Inferior parietal cortex (tissue), 1 donor: ENCODE results near the gene UBE2L5.

Experiments
- DNase-seq: peaks from one replicate; pipeline ENCODE4 v3.0.0-alpha.2; 2016; ENCODE audit errors: extremely low spot score

Gene UBE2L5

DNA sequence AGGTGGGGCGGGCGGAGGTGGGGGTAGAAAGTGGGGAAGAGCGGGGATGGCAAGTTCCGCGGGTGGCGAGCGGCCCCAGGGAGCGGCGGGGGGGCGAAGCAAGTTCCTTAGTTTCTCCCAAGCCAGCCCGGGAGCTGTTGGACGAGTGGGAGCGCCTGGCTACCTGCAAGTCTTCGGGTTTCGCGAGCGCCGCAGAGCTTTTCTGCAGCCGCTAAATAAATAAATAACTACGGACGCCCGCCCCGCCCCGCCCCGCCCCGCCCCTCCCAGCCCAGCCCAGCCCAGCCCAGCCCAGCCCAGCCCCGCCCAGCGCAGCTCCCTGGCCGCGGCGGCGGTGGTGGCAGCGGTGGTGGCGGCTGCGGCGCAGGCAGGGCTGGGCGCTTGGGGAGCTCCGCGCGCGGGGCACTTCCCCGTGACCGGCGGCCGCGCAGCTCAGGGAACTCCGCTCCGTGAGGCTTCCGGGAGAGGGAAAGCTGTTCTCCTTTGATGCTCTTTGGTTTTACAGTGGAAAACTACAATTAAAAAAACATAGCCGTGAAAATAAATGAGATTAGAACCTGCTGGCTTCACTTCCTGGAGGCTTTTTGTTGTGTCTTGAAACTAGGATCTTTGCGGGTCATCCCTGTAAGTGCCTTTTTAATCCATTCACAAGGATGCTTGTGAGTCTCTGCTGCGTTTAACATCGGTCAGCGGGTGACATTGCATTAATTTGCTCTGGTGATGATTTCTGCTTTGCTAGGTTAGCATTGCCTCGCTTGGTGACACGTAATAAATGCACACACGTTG lies at the start of gene UBE2L5:
TSS of gene UBE2L5 (plus strand) at position 440 of the 786 bp plus-strand sequence. CDS start 5,498 bp downstream, outside the sequence.
- peak; percentile 56 for DNase-seq

DNA sequence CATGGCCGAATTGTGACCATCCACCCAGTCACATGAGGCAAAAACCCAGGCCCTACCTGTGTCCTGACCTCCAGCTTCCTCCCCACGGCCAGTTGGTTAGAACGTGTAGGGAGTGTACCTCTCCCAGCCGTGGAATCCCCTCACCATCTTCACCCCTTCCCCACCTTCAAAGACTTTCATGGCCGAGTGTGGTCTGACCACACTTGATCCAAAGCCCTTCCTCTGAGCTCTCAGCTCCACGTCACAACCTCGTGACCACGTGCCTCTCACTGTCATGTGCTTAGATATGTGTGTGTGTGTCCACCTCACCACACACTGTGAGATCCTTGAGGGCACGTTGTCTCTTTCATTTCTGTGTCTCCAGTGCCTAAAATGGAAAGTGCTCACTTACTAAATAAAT lies 48.6 kb upstream of the UBE2L5 start:
- no peak for DNase-seq

DNA sequence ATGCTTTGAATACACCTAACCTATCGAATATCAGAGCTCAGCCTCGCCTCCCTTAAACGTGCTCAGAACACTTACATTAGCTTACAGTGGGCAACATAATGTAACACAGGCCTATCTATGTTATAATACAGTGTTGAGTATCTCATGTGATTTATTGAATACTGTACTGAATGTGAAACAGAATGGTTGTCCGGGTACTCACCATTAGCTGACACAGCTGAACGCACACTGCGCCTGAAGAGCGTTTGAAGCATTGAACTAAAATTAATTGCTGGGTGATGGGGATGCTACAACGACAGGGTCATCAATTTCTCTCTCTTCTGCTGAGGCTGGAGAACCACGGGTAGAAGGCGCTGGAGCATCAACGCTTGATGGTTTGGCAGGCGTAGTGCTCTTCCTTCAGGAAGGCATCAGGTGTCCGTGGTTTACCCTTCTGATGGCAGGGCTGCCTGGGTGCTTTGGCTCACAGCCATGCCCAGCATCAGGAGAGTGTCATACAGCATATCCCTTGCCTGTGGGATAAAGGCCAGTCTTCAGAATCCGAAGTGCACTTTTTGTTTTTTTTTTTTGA lies 46.9 kb upstream of the UBE2L5 start:
- no peak for DNase-seq

DNA sequence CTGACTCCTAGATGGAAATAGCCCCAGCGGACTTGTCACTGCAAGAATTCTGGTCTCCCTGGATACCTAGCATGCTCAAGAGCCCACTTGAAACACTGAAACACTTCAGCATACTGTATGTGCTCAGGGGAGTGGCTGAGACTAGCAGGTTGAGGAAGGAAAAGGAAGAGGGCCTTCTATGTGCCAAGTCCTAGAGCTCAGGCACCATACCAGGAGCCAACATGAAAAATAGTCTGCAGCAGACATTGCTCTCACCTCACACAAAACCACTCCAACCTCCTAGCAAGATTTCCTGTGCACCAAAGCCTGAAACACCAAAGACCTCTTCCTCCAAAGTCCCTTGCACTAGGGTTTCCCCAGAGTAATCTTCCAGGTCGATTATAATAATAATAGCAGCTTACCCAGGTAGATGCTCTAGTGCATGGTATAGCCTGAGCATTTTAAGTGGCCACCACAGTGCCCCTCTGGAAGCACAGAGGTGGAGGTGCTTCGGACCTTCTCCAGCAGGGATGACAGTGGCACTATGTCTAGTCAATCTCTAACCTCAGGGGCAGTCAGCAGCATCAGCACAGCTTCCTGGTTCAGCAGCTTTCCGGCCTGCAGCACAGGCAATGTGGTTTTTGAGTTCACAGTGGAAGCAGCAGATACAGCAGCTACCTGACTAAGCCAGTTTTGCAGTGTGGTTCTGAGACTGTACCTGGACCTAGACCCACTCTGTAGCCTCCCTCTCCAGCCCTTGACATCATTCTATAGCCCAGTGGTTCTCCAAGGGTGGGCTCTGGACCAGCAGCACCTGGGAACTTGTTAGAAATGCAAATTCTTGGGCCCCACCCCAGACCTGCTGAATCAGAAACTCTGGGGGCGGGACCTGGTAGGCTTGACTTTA lies 45.6 kb upstream of the UBE2L5 start:
- no peak for DNase-seq

DNA sequence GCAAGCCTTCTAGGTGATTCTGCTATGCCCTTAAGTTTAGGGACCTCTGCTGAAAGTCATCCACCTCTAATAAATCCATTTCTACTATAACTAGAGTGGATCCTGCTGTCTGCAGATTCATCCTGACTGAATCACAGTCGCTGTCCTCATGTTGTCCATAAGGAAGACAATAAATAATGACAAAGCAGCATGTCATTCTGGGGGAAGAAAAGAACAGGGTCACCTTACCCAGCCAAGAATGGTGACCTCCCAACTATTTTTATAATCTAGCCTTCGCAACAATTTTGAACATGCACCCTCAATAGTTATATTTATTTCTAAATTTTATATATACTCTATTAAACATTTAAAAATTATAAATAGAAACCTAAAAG lies 45.0 kb upstream of the UBE2L5 start:
- no peak for DNase-seq

DNA sequence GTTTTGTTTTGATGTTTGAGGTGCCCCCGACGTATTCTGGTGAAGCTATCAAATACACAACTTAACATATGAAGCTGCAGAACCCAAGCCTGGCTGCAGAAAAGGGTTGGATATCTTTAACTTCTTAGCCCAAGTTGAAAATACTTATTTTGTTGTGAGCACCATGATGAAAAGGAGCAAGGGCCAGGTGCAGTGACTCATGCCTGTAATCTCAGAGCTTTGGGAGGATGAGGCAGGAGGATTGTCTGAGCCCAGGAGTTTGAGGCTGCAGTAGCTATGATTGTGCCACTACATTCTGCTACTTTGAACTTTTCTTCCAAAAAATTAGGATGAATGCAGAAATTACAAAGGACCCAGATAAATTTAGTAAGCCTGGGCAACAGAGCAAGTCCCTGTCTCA lies 44.1 kb upstream of the UBE2L5 start:
- DNase-seq, result no peak

DNA sequence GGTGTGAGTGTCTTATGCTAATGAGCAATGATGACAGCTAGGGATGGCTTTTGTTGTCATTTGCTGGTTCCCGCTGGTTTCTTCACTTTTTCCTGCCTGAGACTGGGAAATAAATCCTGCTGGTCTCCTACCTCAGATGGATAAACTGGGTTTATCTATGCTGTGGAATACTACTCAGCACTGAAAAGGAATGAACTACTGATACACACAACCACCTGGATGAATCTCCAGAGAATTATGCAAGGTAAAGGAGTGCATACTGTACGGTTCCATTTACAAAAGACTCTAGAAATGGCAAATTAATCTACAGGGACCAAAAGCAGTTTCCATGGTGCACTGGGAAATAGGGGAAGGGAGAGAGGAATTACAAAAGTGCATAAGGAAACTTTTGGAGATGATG lies 41.2 kb upstream of the UBE2L5 start:
- no peak for DNase-seq

DNA sequence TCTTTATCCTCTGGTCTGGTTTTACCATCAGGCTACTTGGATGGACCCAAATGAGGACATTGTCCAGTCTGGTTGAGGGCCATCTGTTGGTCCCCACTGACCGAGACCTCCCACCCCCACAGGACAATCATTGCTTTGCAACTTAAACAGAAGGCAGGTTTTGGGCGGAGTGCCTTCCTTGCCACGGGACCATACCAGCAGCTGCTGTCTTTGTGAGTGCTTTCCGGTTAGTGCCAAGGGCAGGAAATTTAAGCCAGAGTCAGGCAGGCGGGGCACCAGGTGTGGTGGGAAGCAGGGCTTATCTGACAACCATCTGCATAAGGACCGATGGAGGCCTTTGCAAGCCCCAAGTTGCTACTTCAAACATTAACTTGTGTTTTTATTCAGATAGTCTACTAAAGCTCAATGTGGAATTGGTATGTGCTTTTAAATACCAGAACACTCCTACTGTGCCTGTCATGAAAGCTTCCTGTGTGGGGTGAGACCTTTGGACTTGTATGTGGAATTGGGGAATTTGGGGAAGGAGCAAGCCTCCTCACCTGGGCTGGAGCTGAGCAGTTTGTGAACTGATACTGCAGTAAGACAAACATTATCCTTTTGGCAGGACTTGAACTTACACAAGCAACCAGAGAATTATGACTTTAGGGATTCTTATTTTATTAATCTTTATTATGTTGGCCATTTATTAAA lies 39.3 kb upstream of the UBE2L5 start:
- DNase-seq, result no peak

DNA sequence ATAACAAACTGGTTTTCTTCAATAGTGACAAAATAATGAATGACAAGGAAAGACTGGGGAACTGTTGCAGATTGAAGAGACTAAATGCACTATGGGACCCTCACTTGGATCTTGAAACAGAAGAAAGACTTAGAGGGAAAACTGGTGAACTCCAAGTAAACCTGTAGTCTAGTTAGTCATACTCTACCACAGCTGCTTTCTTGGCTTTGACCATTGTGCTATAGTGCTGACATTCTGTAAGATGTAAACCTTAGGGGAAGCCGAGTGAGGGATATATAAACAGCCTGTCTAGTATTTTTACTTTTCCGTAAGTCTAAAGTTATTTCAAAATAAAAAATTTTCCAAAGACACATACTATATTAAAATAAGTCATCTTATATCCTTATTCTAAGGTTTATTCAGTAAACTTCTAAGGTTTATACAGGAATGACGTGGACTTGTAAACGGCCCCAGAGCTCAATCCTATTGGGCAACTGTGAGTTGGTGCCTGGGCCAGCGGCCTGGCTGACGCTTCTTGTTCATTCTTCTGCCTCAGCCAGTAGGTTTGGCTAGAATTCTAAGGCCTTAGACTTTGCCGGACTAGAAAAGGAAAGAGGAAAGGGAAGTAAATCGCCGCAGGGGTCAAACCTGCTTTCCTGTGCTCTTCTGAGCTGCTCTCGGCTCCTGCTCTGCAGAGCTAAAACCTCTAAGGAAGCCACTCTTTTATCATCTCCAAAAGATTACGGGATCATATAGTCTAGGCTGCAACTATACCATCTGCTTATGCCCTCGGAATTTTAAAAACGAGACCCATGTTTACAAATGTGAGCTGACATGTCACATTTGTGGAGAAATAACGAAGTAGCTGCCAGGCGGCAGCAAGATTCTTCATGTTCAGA lies 33.6 kb upstream of the UBE2L5 start:
- DNase-seq, result no peak

DNA sequence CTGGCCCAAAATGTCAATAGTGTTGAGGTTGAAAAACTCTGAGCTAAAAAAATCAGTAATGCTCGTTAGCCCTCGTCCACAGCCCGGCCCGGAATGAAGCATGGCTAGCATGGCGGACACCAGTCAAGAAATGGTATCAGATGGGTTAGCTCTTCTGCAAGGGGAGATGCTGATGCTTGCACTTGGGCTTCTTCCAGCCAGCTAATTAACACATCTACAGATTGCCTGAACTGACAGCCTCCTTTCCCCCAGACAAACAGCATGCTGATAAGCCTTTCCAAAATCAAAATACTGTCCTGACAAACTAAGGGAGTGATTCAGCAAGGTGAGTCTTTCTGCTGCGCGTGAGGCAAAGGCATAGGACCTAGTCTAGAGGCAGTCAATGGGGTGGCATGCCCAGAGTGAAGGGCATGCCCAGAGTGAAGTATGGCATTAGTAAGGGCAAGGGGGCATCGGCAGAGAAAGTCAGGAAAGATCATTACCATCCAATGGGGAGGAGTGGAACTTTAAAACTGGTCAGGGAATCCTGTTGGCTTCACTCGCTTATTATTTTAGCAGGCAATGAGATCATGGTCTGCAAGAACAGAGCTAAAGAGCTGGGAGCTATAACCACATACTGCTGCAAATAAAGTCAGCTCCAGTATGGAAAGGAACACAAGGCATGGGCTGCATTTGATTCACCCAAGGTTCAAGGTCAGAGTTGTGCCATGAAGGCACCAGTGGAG lies 30.2 kb upstream of the UBE2L5 start:
- DNase-seq, result no peak

DNA sequence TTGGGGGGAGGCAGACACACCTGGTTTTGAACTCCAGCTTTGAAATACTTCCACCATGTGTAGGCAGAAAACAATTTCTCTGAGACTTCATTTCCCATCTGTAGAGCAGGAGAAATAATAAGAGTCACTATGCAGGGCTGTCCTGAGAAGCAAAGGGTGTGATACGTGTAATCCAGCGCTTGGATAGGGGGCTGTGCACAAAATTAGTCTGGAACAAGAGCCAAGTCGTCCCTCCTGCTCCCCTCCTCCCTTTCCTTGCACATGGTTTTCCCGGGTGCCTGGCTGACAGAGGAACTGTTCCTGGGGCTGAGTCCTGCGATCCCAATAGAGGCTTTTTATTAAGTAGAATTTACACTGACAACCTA lies 29.6 kb upstream of the UBE2L5 start:
- DNase-seq, result no peak

DNA sequence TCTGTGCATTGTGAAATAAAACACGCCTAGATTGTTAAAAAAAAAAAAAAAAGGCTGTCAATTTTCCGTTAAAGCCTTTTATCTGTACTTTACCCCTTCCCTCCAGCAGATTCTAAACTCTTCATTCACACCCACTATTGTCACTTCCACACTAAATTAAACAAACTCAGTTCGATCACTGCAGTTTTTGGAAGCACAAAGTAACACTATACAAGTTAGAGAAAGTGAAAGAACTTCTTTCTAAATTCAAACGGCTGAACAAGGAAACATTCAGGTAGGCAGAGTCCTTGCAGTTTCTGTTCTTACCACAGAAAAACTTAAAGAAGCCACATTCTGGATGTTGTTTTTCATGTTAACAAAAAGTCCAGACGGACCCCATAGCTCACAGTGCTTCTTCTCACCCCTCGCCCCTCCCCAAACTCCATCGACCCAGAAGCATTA lies 27.5 kb upstream of the UBE2L5 start:
- no peak for DNase-seq

DNA sequence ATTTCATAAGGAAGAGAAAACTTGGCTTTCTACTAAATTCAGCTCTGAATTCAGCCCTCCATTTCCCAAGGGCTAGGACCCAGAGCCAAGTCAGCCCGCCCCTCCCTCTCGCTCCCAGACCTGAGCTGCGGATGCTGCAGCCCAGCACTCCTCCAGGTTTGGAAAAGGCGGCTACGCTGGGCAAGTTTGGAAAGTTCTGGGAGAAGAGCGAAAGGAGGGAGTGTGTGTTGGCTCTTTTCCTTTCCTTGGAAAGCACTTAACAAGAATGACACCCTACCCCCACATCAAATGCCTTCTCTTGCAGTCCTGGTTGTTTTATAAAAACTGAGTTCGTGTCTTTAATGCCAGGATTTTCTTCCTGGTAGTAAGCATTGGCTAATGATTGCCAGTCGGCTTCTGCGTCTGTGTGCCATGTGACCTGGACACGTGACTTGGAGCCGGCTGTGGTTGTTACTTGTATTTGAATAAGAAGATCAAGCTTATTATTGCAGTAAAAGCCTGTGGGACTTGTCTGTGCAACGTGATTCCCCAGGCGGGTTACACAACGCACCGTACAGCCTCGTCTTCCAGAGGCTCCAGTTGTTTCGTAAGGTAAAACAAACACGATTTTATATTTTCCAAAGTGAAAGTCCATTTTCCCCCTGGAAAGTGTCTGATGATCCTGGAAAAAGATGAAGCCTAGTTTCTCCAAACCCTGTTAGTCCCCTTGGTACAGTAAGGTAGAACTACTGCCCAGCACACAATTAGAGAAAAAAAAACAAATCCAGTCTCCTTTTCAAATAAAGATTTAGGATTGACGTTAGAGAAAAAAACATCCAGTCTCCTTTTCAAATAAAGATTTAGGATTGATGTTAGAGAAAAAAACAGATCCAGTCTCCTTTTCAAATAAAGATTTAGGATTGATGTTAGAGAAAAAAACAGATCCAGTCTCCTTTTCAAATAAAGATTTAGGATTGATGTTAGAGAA lies 26.8 kb upstream of the UBE2L5 start:
- DNase-seq, result peak; percentile 89

DNA sequence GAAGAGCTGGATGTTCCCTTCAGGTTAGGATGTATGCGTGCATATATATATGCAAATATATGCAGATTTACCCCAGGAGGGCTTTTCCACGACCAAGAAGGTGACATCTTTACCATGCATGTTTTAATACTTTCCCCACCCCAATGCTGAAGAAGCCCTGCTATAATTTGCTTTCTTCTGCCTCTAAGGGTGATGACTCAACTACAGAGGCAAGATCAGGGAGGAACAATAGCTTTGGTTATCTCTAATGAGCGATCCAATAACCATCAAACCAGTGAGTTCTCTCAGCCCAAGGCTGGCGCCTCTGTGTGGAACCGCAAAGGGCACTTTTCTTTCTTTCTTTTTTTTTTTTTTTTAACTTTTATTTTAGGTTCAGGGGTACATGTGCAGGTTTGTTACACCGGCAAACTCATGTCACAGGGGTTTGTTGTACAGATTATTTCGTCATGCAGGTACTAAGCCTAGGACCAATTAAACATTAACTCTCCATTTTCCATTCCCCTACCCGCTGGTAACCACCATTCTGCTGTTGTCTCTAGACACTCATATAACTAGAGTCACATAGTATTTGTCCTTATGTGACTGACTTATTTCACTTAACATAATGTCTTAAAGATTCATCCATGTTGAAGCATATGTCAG lies 25.7 kb upstream of the UBE2L5 start:
- DNase-seq, result no peak

DNA sequence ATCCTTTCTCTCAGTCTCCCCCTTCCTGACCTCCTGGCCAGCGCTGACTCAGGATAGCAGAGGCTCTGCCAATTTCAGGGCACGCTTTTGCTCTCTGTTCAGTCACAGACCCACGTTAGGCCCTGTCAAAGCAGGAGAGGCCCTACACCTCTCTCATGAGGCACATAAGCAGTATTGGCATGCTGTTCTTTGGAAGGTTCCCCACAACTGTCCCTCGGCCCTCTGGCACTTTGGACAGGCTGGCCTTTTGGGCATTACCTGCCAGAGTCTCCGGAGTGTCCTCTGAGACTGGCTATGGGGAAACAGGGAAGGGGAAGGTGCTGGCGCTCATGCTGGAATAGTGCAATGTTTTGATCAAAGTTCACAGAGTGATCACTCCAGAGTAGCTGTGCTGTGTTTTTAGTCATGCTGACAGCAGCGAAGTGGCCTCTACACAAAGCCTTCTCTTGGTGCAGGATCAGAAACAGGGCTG lies 23.7 kb upstream of the UBE2L5 start:
- DNase-seq, result no peak

DNA sequence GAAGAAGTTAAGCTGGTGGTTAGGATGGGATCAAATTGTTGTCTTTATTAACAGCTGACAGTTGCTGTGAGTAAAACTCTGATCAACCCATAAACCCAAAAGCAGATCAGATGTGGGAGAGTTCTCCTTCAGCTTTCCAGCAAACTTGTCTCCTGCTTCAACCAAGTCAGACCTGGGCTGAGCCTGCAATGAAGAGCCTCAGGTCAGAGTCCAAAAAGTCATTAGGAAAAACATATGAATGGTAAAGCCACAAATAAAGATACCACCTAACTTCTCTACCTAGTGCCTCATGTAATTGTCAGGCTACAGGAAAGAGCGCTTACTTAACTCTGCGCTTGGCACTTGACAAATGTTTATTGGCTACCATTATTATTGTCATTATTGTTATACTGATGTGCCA lies 21.9 kb upstream of the UBE2L5 start:
- no peak for DNase-seq

DNA sequence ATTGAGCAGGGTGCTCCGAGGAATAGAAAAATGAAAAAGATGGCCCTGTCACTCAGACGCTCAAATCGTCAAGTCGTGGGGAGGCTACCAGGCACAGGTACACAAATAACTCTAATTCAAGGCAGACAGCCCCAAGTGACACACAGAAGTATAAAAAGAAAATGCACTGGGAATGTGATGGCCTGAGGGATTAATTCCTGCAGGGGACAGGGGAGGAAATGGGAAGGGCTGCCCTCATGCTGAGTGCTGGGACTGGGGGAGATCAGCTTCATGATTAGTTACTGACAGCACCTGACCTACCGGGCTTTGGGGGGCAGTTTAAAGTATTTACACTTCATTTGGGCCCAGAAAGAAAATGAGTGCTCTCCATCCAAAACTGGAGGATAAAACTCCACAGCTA lies 20.9 kb upstream of the UBE2L5 start:
- no peak for DNase-seq

DNA sequence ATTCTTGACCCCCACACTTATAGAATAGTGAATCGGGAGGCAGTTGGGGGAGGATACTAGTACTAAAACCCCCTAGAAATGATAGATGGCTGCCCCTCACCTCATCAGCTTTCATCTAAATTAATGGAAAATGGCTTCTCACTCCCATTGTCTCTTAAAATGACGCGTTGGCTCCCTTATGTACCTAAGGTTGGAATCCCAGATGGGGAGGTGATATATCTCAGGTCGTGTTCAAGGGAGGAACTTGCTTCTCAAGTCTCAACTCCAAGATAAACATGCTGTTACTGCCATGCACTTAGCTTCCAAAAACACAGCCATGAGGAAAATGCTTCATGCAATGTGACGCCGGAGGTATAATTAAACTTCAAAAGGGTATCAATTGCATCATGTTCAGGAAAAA lies 18.8 kb upstream of the UBE2L5 start:
- no peak for DNase-seq

DNA sequence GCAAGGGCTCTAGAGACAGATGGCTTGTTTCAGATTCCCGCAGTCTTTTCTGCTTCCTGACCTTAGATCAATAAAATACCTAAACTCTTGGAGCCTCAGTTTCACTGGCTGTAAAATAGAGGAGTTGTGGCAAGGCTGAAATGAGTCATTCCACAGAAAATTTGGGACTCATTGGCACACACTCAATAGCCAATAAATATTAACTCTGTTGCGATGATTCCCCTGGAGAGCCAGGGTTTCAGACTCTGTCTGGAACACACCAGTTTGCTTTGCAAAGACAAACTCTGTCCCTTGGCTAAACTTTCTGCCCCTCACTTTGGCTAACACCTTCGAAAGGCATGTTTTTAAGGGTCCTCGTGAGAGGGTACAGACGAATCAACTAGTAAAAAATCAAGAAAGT lies 18.1 kb upstream of the UBE2L5 start:
- DNase-seq, result no peak
